Left lung (tissue), 10 donors: ENCODE measurements around the gene PRKCE. TPM values are rescaled to one million over a fixed set of nuclear protein-coding genes. Genes with fewer than 3 reads are reported as not detected.

Experiments used
- ATAC-seq: fragments of 200-7000 bp; cut with Tn5 transposase; one replicate; pipeline ENCODE4 v1.9.1; 2020; ENCODE audit warnings: moderate library complexity
- DNase-seq, 4 donors: peaks; one replicate each; pipeline ENCODE4 v3.0.0-alpha.2; 2013 to 2020
- H3K27ac ChIP-seq, 2 donors: fragments of 200-600 bp; sonication (generic) in 1 of 2; one replicate each; pipeline versions ENCODE4 v1.5.0 to v1.8.0; 2020 to 2021
- H3K27me3 ChIP-seq, 2 donors: fragments of 200-600 bp; sonication (generic) in 1 of 2; one replicate each; pipeline versions ENCODE4 v1.5.0 to v1.8.0; 2020 to 2021
- H3K36me3 ChIP-seq, 2 donors: fragments of 200-600 bp; sonication (generic) in 1 of 2; one replicate each; pipeline versions ENCODE4 v1.5.0 to v1.8.0; 2020 to 2021
- H3K4me1 ChIP-seq, 2 donors: fragments of 200-600 bp; one replicate each; pipeline ENCODE4 v1.8.0; 2021
- H3K4me3 ChIP-seq, 2 donors: fragments of 200-600 bp; sonication (generic) in 1 of 2; one replicate each; pipeline versions ENCODE4 v1.5.0 to v1.8.0; 2020 to 2021; ENCODE audit warnings: mild to moderate bottlenecking in 1 of 2
- H3K9me3 ChIP-seq, 2 donors: fragments of 200-600 bp; sonication (generic) in 1 of 2; one replicate each; pipeline versions ENCODE4 v1.5.0 to v1.8.0; 2020 to 2021
- intact Hi-C, 2 donors: fragments of 100-400 bp; cut with DNase I; formaldehyde crosslinking; loops; one replicate each; pipeline versions ENCODE4 v1.11.2 to v1.14.2; 2022
- polyA plus RNA-seq, 6 donors: library from polyadenylated mRNA; unstranded; fragments of 120-200 nt; gene quantifications; one replicate each; pipeline ENCODE4 v1.2.1, GENCODE V29; 2013; ENCODE audit not compliant: insufficient read length in 6 of 6
- total RNA-seq, 2 donors: library from RNA; stranded (reverse); fragmentation: NEBNext Ultra II Directional; extraction: Animal tissue kit (Norgen Biotek cat#: 25700); gene quantifications; one replicate each; pipeline ENCODE4 v1.2.1, GENCODE V29; 2021
- TF ChIP-seq, protein P1 (sequence below), 2 donors: fragments of 200-600 bp; sonication (generic) in 1 of 2; IDR thresholded peaks; one replicate each; pipeline versions ENCODE4 v1.5.0 to v1.8.0; 2021; ENCODE audit warnings: antibody characterized with exemption in 2 of 2
- donor health status: DM: no; HTN: yes; CAD: no.
- donor health status: DM: no; HTN: no; CAD: no.

Gene PRKCE
- total and polyA plus RNA-seq, 8 donors: 12.0 to 56.9 (median 14.7) TPM

DNA sequence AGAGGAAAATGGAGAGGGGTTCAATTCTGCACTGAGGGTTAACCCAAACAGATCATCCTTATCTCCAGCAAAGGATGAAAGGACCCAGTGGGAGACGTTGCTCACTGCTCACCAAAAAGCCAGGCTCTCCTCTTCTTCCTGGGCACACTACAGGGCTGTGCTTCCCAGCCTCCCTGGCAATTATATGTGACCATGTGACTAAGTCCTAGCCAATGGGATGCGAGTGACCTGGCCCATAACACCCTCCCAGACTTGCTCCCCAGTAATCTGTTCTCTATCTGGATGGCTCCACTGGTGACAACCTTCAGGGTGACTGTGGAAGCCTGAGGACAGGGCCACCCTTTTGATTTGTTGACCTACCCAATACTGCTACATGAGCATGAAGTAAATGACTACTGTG lies 10.9 kb upstream of the PRKCE start:
- Histone ChIP-seq H3K9me3 (no peaks in the 10 kb centered on the region), H3K27ac (no peak overlapping the region), H3K36me3 (no peaks in the 10 kb centered on the region), H3K27me3 (peaks cover 0 to 14% of the 10 kb centered on the region in 2 donors), H3K4me3 (no peak overlapping the region), H3K4me1 (peaks cover 0 to 14% of the 10 kb centered on the region in 2 donors)
- intact Hi-C loops: loop anchor here (5.0 to 10.0 kb wide), 3 partner anchors 137 to 297 kb away; no protein-coding TSS in a partner anchor
- no peak for ATAC-seq
- no peak for DNase-seq
- TF ChIP-seq, protein P1, sequence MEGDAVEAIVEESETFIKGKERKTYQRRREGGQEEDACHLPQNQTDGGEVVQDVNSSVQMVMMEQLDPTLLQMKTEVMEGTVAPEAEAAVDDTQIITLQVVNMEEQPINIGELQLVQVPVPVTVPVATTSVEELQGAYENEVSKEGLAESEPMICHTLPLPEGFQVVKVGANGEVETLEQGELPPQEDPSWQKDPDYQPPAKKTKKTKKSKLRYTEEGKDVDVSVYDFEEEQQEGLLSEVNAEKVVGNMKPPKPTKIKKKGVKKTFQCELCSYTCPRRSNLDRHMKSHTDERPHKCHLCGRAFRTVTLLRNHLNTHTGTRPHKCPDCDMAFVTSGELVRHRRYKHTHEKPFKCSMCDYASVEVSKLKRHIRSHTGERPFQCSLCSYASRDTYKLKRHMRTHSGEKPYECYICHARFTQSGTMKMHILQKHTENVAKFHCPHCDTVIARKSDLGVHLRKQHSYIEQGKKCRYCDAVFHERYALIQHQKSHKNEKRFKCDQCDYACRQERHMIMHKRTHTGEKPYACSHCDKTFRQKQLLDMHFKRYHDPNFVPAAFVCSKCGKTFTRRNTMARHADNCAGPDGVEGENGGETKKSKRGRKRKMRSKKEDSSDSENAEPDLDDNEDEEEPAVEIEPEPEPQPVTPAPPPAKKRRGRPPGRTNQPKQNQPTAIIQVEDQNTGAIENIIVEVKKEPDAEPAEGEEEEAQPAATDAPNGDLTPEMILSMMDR (IDR thresholded peaks at IDR 0.05): no peak

- intact Hi-C loops: loop anchor here (5.0 to 10.0 kb wide), 3 partner anchors 134 to 294 kb away; no protein-coding TSS in a partner anchor
- peak overlapping the region; percentile 47 to 49 for H3K4me3 ChIP-seq
- no peaks in the 10 kb centered on the region for H3K9me3 ChIP-seq
- H3K27ac ChIP-seq: peak overlapping the region in 1 of 2 donors; percentile 43
- DNase-seq (peak in 1 of 4 donors; percentile 40), ATAC-seq (peak; percentile 50)
- TF ChIP-seq, protein P1 (IDR thresholded peaks at IDR 0.05): no peak
- peaks cover 0 to 14% of the 10 kb centered on the region in 2 donors for H3K27me3 ChIP-seq
- H3K4me1 ChIP-seq: peaks cover 0 to 14% of the 10 kb centered on the region in 2 donors
- H3K36me3 ChIP-seq: no peaks in the 10 kb centered on the region
Measured at GRCh38 chr2:45643095-45643494, 8.4 kb upstream of the PRKCE start.

- intact Hi-C loops: loop anchor here (5.0 to 10.0 kb wide), 3 partner anchors 133 to 293 kb away; no protein-coding TSS in a partner anchor
- DNase-seq: peak; percentile 72 to 97 (median 79)
- H3K27ac ChIP-seq: peak overlapping the region in 1 of 2 donors; percentile 43
- H3K4me3 ChIP-seq: peak overlapping the region; percentile 47 to 49
- no peaks in the 10 kb centered on the region for H3K9me3 ChIP-seq
- TF ChIP-seq, protein P1 (IDR thresholded peaks at IDR 0.05): peak; percentile 98 to 100
- H3K4me1 ChIP-seq: peaks cover 0 to 20% of the 10 kb centered on the region in 2 donors
- H3K36me3 ChIP-seq: no peaks in the 10 kb centered on the region
- ATAC-seq: peak; percentile 100
- H3K27me3 ChIP-seq: peaks cover 0 to 14% of the 10 kb centered on the region in 2 donors
Measured at GRCh38 chr2:45643543-45644542, 7.6 kb upstream of the PRKCE start.

DNA sequence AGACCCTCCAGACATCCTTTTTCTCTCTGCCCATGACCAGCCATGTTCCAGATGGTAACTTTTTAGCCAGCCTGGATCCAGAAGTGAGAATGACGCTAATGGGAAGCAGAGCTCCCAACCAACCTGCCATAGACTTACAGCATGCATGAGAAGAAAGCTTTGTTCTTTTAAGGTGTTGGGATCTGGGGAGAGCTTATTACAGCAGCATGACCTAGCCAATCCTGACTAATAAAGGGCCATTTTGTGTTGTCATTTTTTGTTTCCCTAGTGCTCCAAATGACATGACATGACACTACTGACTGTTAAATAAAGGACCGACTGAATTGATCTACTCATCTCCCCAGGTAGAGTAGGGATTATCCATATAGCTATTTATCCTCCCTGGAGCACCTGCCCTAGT lies 5.2 kb upstream of the PRKCE start:
- intact Hi-C loops: loop anchor here in 1 of 2 donors (10.0 kb wide), 1 partner anchor 289 kb away; no protein-coding TSS in a partner anchor
- no peaks in the 10 kb centered on the region for H3K36me3 ChIP-seq
- no peak overlapping the region for H3K27ac ChIP-seq
- ATAC-seq (no peak), DNase-seq (no peak)
- H3K27me3 ChIP-seq: peaks cover 0 to 14% of the 10 kb centered on the region in 2 donors
- peaks cover 6 to 32% of the 10 kb centered on the region in 2 donors for H3K4me1 ChIP-seq
- TF ChIP-seq, protein P1 (IDR thresholded peaks at IDR 0.05): no peak
- H3K9me3 ChIP-seq: no peaks in the 10 kb centered on the region
- no peak overlapping the region for H3K4me3 ChIP-seq

DNA sequence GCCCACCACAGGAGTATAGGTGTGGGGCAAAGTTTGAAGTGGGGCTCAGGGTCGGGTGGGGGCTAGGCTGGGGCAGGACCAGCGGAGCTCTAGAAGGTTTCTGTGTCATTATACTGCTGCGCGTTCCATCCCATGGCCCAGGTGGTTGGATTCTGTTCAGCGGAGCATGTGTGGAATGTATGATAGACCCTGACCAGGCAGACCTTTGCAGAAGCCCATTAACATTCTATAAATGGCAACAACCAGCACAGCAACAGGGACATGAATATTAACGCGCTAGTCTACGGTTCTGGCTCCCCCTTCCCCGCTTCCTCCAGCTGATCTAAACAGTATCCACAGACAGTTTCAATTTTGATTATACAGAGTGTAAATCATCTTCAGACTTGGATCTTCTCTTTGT lies 4.1 kb upstream of the PRKCE start:
- no peak overlapping the region for H3K4me3 ChIP-seq
- no peak overlapping the region for H3K27ac ChIP-seq
- H3K4me1 ChIP-seq: peaks cover 6 to 36% of the 10 kb centered on the region in 2 donors
- peaks cover 0 to 16% of the 10 kb centered on the region in 2 donors for H3K27me3 ChIP-seq
- H3K36me3 ChIP-seq: no peaks in the 10 kb centered on the region
- intact Hi-C loops: loop anchor here in 1 of 2 donors (10.0 kb wide), 1 partner anchor 287 kb away; no protein-coding TSS in a partner anchor
- DNase-seq (no peak), ATAC-seq (no peak)
- TF ChIP-seq, protein P1 (IDR thresholded peaks at IDR 0.05): no peak
- H3K9me3 ChIP-seq: no peaks in the 10 kb centered on the region
